ENCODE data around the gene GAB2. TPM values are rescaled to one million over a fixed set of nuclear protein-coding genes. Genes with fewer than 3 reads are reported as not detected.
A peak's percentile ranks its signal among the peaks of the same experiment; 100 is the strongest.

Gene GAB2
- total and polyA plus RNA-seq, 2 of the 13 experiments (the other 11 are each of a cell fraction or from before 2014, with no cell fraction given), result 4.1 to 8.6 TPM

- 0 out of 2 replicates have a peak, but pooled peaks have one; percentile 18 for TF ChIP-seq FOSL2 (CRISPR knock-in tag; IDR thresholded peaks at IDR 0.05)
- TF ChIP-seq, protein P1, sequence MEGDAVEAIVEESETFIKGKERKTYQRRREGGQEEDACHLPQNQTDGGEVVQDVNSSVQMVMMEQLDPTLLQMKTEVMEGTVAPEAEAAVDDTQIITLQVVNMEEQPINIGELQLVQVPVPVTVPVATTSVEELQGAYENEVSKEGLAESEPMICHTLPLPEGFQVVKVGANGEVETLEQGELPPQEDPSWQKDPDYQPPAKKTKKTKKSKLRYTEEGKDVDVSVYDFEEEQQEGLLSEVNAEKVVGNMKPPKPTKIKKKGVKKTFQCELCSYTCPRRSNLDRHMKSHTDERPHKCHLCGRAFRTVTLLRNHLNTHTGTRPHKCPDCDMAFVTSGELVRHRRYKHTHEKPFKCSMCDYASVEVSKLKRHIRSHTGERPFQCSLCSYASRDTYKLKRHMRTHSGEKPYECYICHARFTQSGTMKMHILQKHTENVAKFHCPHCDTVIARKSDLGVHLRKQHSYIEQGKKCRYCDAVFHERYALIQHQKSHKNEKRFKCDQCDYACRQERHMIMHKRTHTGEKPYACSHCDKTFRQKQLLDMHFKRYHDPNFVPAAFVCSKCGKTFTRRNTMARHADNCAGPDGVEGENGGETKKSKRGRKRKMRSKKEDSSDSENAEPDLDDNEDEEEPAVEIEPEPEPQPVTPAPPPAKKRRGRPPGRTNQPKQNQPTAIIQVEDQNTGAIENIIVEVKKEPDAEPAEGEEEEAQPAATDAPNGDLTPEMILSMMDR (CRISPR knock-in tag; IDR thresholded peaks at IDR 0.05), result 0 out of 2 replicates have a peak, but pooled peaks have one; percentile 16
- TF ChIP-seq, protein P2, sequence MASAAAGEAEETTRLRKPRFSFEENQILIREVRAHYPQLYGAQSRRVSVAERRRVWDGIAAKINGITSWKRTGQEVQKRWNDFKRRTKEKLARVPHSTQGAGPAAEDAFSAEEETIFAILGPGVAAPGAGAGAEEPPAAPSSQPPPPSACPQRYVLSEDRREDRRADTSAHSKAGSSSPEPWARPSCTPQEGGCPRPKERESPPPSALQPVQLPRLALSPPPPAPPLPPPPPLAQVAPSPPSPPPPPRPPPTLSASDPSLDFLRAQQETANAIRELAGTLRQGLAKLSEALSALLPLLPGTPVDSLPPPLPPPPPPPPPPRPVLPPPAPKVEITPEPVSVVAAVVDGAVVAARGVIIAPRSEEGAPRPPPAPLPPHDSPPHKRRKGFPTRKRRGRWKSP (CRISPR knock-in tag; IDR thresholded peaks at IDR 0.05), result no peak
- TF ChIP-seq ZZZ3 (CRISPR knock-in tag; IDR thresholded peaks at IDR 0.05; ENCODE audit: borderline replicate concordance), result peak; percentile 64; the same call in 1 of the 2 replicates
- peak; percentile 33; the same call in 1 of the 2 replicates for TF ChIP-seq HOXA3 (CRISPR knock-in tag; IDR thresholded peaks at IDR 0.05)
- peak; percentile 63; the same call in 1 of the 2 replicates for TF ChIP-seq SAP130 (CRISPR knock-in tag; IDR thresholded peaks at IDR 0.05; ENCODE audit: low read depth)
- TF ChIP-seq SPEN (CRISPR knock-in tag; IDR thresholded peaks at IDR 0.05; ENCODE audit: low read depth), result peak; percentile 87; the same call in 1 of the 2 replicates
- TF ChIP-seq, protein P3, sequence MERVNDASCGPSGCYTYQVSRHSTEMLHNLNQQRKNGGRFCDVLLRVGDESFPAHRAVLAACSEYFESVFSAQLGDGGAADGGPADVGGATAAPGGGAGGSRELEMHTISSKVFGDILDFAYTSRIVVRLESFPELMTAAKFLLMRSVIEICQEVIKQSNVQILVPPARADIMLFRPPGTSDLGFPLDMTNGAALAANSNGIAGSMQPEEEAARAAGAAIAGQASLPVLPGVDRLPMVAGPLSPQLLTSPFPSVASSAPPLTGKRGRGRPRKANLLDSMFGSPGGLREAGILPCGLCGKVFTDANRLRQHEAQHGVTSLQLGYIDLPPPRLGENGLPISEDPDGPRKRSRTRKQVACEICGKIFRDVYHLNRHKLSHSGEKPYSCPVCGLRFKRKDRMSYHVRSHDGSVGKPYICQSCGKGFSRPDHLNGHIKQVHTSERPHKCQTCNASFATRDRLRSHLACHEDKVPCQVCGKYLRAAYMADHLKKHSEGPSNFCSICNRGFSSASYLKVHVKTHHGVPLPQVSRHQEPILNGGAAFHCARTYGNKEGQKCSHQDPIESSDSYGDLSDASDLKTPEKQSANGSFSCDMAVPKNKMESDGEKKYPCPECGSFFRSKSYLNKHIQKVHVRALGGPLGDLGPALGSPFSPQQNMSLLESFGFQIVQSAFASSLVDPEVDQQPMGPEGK (CRISPR knock-in tag; IDR thresholded peaks at IDR 0.05), result no peak
- TF ChIP-seq FOXP4 (CRISPR knock-in tag; IDR thresholded peaks at IDR 0.05), result 0 out of 2 replicates have a peak, but pooled peaks have one; percentile 18
- 0 out of 2 replicates have a peak, but pooled peaks have one; percentile 33 for TF ChIP-seq KDM4B (CRISPR knock-in tag; IDR thresholded peaks at IDR 0.05)
- no peak for TF ChIP-seq GATAD1 (CRISPR knock-in tag; IDR thresholded peaks at IDR 0.05)
- no peak for TF ChIP-seq TEAD2 (CRISPR knock-in tag; IDR thresholded peaks at IDR 0.05)
- TF ChIP-seq SOX5 (CRISPR knock-in tag; IDR thresholded peaks at IDR 0.05; ENCODE audit: borderline replicate concordance), result peak; percentile 44
- no peak for TF ChIP-seq NR2C2 (CRISPR knock-in tag; IDR thresholded peaks at IDR 0.05; ENCODE audit: borderline replicate concordance)
- TF ChIP-seq HDAC2 (CRISPR knock-in tag; IDR thresholded peaks at IDR 0.05), result peak; percentile 60; the same call in 1 of the 2 replicates
- TF ChIP-seq KMT2A (CRISPR knock-in tag; IDR thresholded peaks at IDR 0.05), result peak; percentile 46; the same call in 1 of the 2 replicates
- 0 out of 2 replicates have a peak, but pooled peaks have one; percentile 41 for TF ChIP-seq ZNF362 (CRISPR knock-in tag; IDR thresholded peaks at IDR 0.05; ENCODE audit: borderline replicate concordance)
- peak; percentile 84 for TF ChIP-seq HNF4G (IDR thresholded peaks at IDR 0.05; ENCODE audit: borderline replicate concordance, low read depth, low read length)
- TF ChIP-seq HNF4G (CRISPR knock-in tag; IDR thresholded peaks at IDR 0.05; ENCODE audit: borderline replicate concordance, low read depth), result peak; percentile 81; the same call in 1 of the 2 replicates
These were observed 107.1 kb downstream of the GAB2 start (continued) for GRCh38 chr11:78310500-78310909.
